GM12878 (cell line): Measurements from ENCODE around the gene USP4. TPM values are rescaled to one million over a fixed set of nuclear protein-coding genes. Genes with fewer than 3 reads are reported as not detected.

ENCODE experiments used
- ATAC-seq: fragments of 200-7000 bp; cut with Tn5 transposase; 3 replicates; pipeline ENCODE4 v1.9.1; 2020; ENCODE audit warnings: mild to moderate bottlenecking, moderate library complexity
- BruUV-seq: library from RNA; stranded (reverse); fragments of 400-500 nt; replicated peaks from 2 replicates; lab custom pipeline; 2021; lab: Mats Ljungman, UMichigan
- CTCF ChIA-PET: fragments of 300-600 bp; sonication (Branson Sonifier 250); formaldehyde crosslinking; extraction: SDS; loops from one replicate; lab custom pipeline; 2021; ENCODE audit warnings: inconsistent platforms; lab: Yijun Ruan, JAX
- POLR2A ChIA-PET: fragments of 350-600 bp; formaldehyde crosslinking; extraction: SDS; loops from one replicate; lab custom pipeline; 2021; ENCODE audit warnings: inconsistent platforms; lab: Charles Lee
- RAD21 ChIA-PET: fragments of 300-600 bp; sonication (Branson Sonifier 250); formaldehyde crosslinking; loops from one replicate; lab custom pipeline; 2023; ENCODE audit warnings: antibody characterized with exemption; ENCODE audit not compliant: unreplicated experiment; lab: Charles Lee
- SMC1A ChIA-PET: fragments of 300-600 bp; sonication (Branson Sonifier 250); formaldehyde crosslinking; loops from one replicate; lab custom pipeline; 2023; ENCODE audit not compliant: unreplicated experiment, uncharacterized antibody; lab: Charles Lee
- DNase-seq: peaks from one replicate; pipeline ENCODE4 v3.0.0-alpha.2; 2011; ENCODE audit warnings: low read depth, low spot score
- FAIRE-seq: peaks from 3 replicates; lab custom pipeline; 2011; peaks lifted over from hg19 to GRCh38; lab: Jason Lieb, UNC
- H2AFZ ChIP-seq: 2 replicates; pipeline ENCODE4 v1.6.0; 2011; ENCODE audit warnings: low read depth, low read length, control low read depth; ENCODE audit not compliant: control insufficient read depth
- H3K27ac ChIP-seq: 2 replicates; pipeline ENCODE4 v1.5.1; 2011; ENCODE audit warnings: control low read depth; ENCODE audit not compliant: control insufficient read depth, insufficient read depth
- H3K27me3 ChIP-seq, 2 experiments: replicated peaks in 1 of 2; 2 replicates each; pipeline versions ENCODE4 v1.6.0 to v1.6.1; 2011; ENCODE audit warnings: low read length in 1 of 2; ENCODE audit not compliant: control insufficient read depth in 2 of 2, insufficient read depth in 2 of 2
- H3K36me3 ChIP-seq, 2 experiments: 2 replicates each; pipeline ENCODE4 v1.5.1; 2011; ENCODE audit warnings: low read length in 1 of 2; ENCODE audit not compliant: control insufficient read depth in 2 of 2, insufficient read depth in 2 of 2
- H3K4me1 ChIP-seq: 2 replicates; pipeline ENCODE4 v1.6.1; 2011; ENCODE audit warnings: mild to moderate bottlenecking, low read length, moderate library complexity, mixed read lengths; ENCODE audit not compliant: control insufficient read depth, insufficient read depth
- H3K4me2 ChIP-seq: 2 replicates; pipeline ENCODE4 v1.6.0; 2011; ENCODE audit warnings: control low read depth; ENCODE audit not compliant: control insufficient read depth, insufficient read depth
- H3K4me3 ChIP-seq: fragments of 200-600 bp; sonication (generic); 2 replicates; pipeline ENCODE4 v1.5.1; 2016
- H3K79me2 ChIP-seq: 2 replicates; pipeline ENCODE4 v1.6.0; 2011; ENCODE audit warnings: low read length; ENCODE audit not compliant: control insufficient read depth, insufficient read depth
- H3K9ac ChIP-seq: 2 replicates; pipeline ENCODE4 v1.8.0; 2011; ENCODE audit warnings: low read length, control low read depth, mixed read lengths; ENCODE audit not compliant: control insufficient read depth, insufficient read depth
- H3K9me3 ChIP-seq: replicated peaks from 3 replicates; pipeline ENCODE4 v1.5.1; 2011; ENCODE audit warnings: mild to moderate bottlenecking, low read length; ENCODE audit not compliant: control insufficient read depth, insufficient read depth
- H4K20me1 ChIP-seq: 2 replicates; pipeline ENCODE4 v1.6.0; 2011; ENCODE audit not compliant: control insufficient read depth, insufficient read depth
- ATF2 ChIP-seq: IDR thresholded peaks from 2 replicates; pipeline ENCODE4 v1.6.1; 2012; ENCODE audit warnings: low read length, inconsistent platforms
- CBX5 ChIP-seq: sonication (generic); IDR thresholded peaks from 2 replicates; pipeline ENCODE4 v1.6.1; 2016; ENCODE audit warnings: low read depth, moderate library complexity, mild to moderate bottlenecking, inconsistent platforms
- MTA3 ChIP-seq: IDR thresholded peaks from 2 replicates; pipeline ENCODE4 v1.6.1; 2012; ENCODE audit warnings: low read length, inconsistent platforms, borderline replicate concordance
- MYC ChIP-seq: IDR thresholded peaks from 2 replicates; pipeline ENCODE4 v1.6.1; 2011; ENCODE audit warnings: mild to moderate bottlenecking, low read length, moderate library complexity, inconsistent platforms; ENCODE audit not compliant: insufficient read depth, insufficient replicate concordance, insufficient read length, severe bottlenecking
- NR2C1 ChIP-seq: fragments of 450-650 bp; IDR thresholded peaks from 2 replicates; pipeline ENCODE4 v1.6.1; 2017; ENCODE audit warnings: antibody characterized with exemption, mild to moderate bottlenecking, moderate library complexity
- RFX5 ChIP-seq: IDR thresholded peaks from 2 replicates; pipeline ENCODE4 v1.6.1; 2011; ENCODE audit warnings: low read depth, low read length, improper control_type of control experiment
- SRF ChIP-seq, 2 experiments: IDR thresholded peaks; 2 replicates each; pipeline ENCODE4 v1.6.1; 2011; ENCODE audit warnings: low read depth in 2 of 2, low read length in 2 of 2, mild to moderate bottlenecking in 1 of 2, moderate library complexity in 1 of 2
- ZNF217 ChIP-seq: fragments of 450-650 bp; IDR thresholded peaks from 2 replicates; pipeline ENCODE4 v1.6.1; 2017; ENCODE audit warnings: antibody characterized with exemption, mild to moderate bottlenecking
- ZNF592 ChIP-seq: fragments of 450-650 bp; IDR thresholded peaks from 2 replicates; pipeline ENCODE4 v1.6.1; 2017; ENCODE audit warnings: mild to moderate bottlenecking, moderate library complexity
- WGBS: methylation state at CpG from one replicate; pipeline ENCODE4 v1.1.6; 2016; ENCODE audit warnings: low lambda C conversion rate; ENCODE audit not compliant: insufficient replicate concordance, insufficient coverage; ENCODE audit errors: missing lambda C conversion rate; 5-methylcytosine and 5-hydroxymethylcytosine counted together
- in situ Hi-C: fragments of 300-500 bp; cut with MboI; formaldehyde crosslinking; loops from 9 replicates; pipeline ENCODE4 v1.14.3; 2018; ENCODE audit warnings: mixed read lengths
- intact Hi-C: fragments of 100-400 bp; cut with micrococcal nuclease; formaldehyde crosslinking; loops from one replicate; pipeline ENCODE4 v1.14.2; 2022; ENCODE audit not compliant: unreplicated experiment
- polyA plus RNA-seq, 11 experiments: library from polyadenylated mRNA; depleted of rRNA in 4 of 11; unstranded in 6 of 11; stranded (reverse) in 5 of 11; fragments of >200 nt; fragmentation: Nextera tagmentation in 4 of 11; fragmentation: Illumina TruSeq in 1 of 11; extraction: Ambion mirVana in 4 of 11; extraction: Trizol in 1 of 11; gene quantifications; 1 replicate in 1 of 11; 2 replicates in 10 of 11; pipeline versions ENCODE4 v1.2.1 to v1.2.3, GENCODE V29; 2011 to 2016; ENCODE audit warnings: inconsistent platforms in 2 of 11, missing spikeins in 2 of 11, low read depth in 1 of 11
- total RNA-seq, 4 experiments: library from RNA; depleted of rRNA in 3 of 4; stranded (reverse); fragments of >200 nt in 3 of 4; fragmentation: Illumina TruSeq in 1 of 4; extraction: Trizol in 1 of 4; gene quantifications; 2 replicates each; pipeline versions ENCODE4 v1.2.1 to v1.2.3, GENCODE V29; 2013 to 2021
- TF ChIP-seq, protein P1 (sequence below): fragments of 450-650 bp; IDR thresholded peaks from 2 replicates; pipeline ENCODE4 v1.6.1; 2017; ENCODE audit warnings: antibody characterized with exemption, mild to moderate bottlenecking, moderate library complexity
- TF ChIP-seq, protein P2 (sequence below): fragments of 450-650 bp; IDR thresholded peaks from 2 replicates; pipeline ENCODE4 v1.6.1; 2017; ENCODE audit warnings: borderline replicate concordance

Gene USP4
- total and polyA plus RNA-seq, 10 of the 15 experiments (the other 5 are each of a cell fraction or from before 2014, with no cell fraction given) = 26.5 to 77.1 (median 66.0) TPM

- CTCF ChIA-PET = interaction anchor here (2.9 kb wide), 1 partner anchor 10 kb away, joined by 11 read pairs; the partner anchor contains the start of gene USP4
- TF ChIP-seq, protein P1, sequence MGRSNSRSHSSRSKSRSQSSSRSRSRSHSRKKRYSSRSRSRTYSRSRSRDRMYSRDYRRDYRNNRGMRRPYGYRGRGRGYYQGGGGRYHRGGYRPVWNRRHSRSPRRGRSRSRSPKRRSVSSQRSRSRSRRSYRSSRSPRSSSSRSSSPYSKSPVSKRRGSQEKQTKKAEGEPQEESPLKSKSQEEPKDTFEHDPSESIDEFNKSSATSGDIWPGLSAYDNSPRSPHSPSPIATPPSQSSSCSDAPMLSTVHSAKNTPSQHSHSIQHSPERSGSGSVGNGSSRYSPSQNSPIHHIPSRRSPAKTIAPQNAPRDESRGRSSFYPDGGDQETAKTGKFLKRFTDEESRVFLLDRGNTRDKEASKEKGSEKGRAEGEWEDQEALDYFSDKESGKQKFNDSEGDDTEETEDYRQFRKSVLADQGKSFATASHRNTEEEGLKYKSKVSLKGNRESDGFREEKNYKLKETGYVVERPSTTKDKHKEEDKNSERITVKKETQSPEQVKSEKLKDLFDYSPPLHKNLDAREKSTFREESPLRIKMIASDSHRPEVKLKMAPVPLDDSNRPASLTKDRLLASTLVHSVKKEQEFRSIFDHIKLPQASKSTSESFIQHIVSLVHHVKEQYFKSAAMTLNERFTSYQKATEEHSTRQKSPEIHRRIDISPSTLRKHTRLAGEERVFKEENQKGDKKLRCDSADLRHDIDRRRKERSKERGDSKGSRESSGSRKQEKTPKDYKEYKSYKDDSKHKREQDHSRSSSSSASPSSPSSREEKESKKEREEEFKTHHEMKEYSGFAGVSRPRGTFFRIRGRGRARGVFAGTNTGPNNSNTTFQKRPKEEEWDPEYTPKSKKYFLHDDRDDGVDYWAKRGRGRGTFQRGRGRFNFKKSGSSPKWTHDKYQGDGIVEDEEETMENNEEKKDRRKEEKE = no peak
- TF ChIP-seq MTA3 (no peak), SRF (IDR thresholded peaks at IDR 0.05; ENCODE audit: low read depth in 2 of 2, low read length in 2 of 2) (no peak), ZNF592 (no peak), ZNF217 (no peak), CBX5 (no peak), ATF2 (no peak), MYC (no peak), RFX5 (no peak), NR2C1 (no peak)
- TF ChIP-seq, protein P2, sequence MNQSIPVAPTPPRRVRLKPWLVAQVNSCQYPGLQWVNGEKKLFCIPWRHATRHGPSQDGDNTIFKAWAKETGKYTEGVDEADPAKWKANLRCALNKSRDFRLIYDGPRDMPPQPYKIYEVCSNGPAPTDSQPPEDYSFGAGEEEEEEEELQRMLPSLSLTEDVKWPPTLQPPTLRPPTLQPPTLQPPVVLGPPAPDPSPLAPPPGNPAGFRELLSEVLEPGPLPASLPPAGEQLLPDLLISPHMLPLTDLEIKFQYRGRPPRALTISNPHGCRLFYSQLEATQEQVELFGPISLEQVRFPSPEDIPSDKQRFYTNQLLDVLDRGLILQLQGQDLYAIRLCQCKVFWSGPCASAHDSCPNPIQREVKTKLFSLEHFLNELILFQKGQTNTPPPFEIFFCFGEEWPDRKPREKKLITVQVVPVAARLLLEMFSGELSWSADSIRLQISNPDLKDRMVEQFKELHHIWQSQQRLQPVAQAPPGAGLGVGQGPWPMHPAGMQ = no peak
Measured at GRCh38 chr3:49329186-49329585, 10.7 kb downstream of the USP4 start.

More at GRCh38 chr3:49329186-49329585, 10.7 kb downstream of the USP4 start:
- ChIA-PET RAD21 (interaction anchor here (1.5 kb wide), 1 partner anchor 120 kb away, joined by 4 read pairs; no protein-coding TSS in a partner anchor), POLR2A (interaction anchor here (0.7 to 0.9 kb wide), 2 partner anchors 84 to 123 kb away, joined by 3 to 4 read pairs; no protein-coding TSS in a partner anchor), SMC1A (no interaction called here)
- H3K4me3 ChIP-seq = no peak overlapping the region
- no peaks in the 10 kb centered on the region for H3K4me1 ChIP-seq
- no peaks in the 10 kb centered on the region for H4K20me1 ChIP-seq
- in situ Hi-C loops = no loop called here
- H3K27ac ChIP-seq = no peak overlapping the region
- no peak overlapping the region for H3K9ac ChIP-seq
- H2AFZ ChIP-seq = no peak overlapping the region
- H3K4me2 ChIP-seq = no peak overlapping the region
- ATAC-seq = no peak
- no TSS peak for BruUV-seq
- H3K79me2 ChIP-seq = peaks cover 2% of the 10 kb centered on the region
- intact Hi-C loops = no loop called here
- H3K36me3 ChIP-seq = peaks cover 17 to 44% of the 10 kb centered on the region in 2 experiments
- H3K9me3 ChIP-seq = no peaks in the 10 kb centered on the region
- no peaks in the 10 kb centered on the region for H3K27me3 ChIP-seq
- FAIRE-seq = no peak
- WGBS = 71% methylated on average over 4 of the region's 4 CpGs
- DNase-seq = no peak
